ENCODE results near the gene ZNF564. TPM values are rescaled to one million over a fixed set of nuclear protein-coding genes. Genes with fewer than 3 reads are reported as not detected.

ZNF564 gene
- total and polyA plus RNA-seq, 2 donors (not counting 3 experiments of a cell fraction or from before 2014, with no cell fraction given): 1.5 to 6.5 TPM

- no peak overlapping the region for H2AFZ ChIP-seq (ENCODE audit: low read depth, low read length)
- ChIA-PET POLR2A (no interaction called here), CTCF (no interaction called here)
- no peak overlapping the region for H3K4me2 ChIP-seq (ENCODE audit: insufficient read depth, low read length)
- H3K79me2 ChIP-seq (ENCODE audit: control insufficient read depth, insufficient read depth, low read length): no peaks in the 10 kb centered on the region
- no peaks in the 10 kb centered on the region for H3K4me1 ChIP-seq (ENCODE audit: control insufficient read depth, extremely low read depth, insufficient read depth, low read length)
- H3K27ac ChIP-seq (ENCODE audit: insufficient read depth, low read depth, low read length): no peak overlapping the region
- H3K4me3 ChIP-seq (replicated peaks in 1 of 3; ENCODE audit: insufficient read depth in 1 of 3, low read depth in 1 of 3, low read length in 3 of 3): no peak overlapping the region
- no peak for FAIRE-seq
- no peak overlapping the region for H3K9ac ChIP-seq (replicated peaks; ENCODE audit: extremely low read depth, insufficient read depth, low read length)
- no peaks in the 10 kb centered on the region for H3K36me3 ChIP-seq (ENCODE audit: control insufficient read depth in 2 of 2, extremely low read depth in 1 of 2, insufficient read depth in 2 of 2, low read length in 2 of 2)
- no peaks in the 10 kb centered on the region for H4K20me1 ChIP-seq (replicated peaks; ENCODE audit: control insufficient read depth, extremely low read depth, insufficient read depth, low read length)
- BruUV-seq (replicated peaks): no TSS peak
- intact Hi-C loops (cut with micrococcal nuclease) (no loop called here), dilution Hi-C loops (cut with MboI; ENCODE audit: extremely low pct_ligation_motif_present, low sequenced_read_pairs) (no loop called here)
- no peaks in the 10 kb centered on the region for H3K9me3 ChIP-seq (replicated peaks; ENCODE audit: control insufficient read depth, insufficient read depth, low read length)
- TF ChIP-seq CTCF (IDR thresholded peaks at IDR 0.05; ENCODE audit: extremely low read depth in 1 of 2, insufficient read depth in 1 of 2, low read depth in 1 of 2, low read length in 2 of 2): no peak
- TF ChIP-seq GATA2 (IDR thresholded peaks at IDR 0.05; ENCODE audit: insufficient read depth, insufficient read length, low read depth, low read length): no peak
- TF ChIP-seq FOS (IDR thresholded peaks at IDR 0.05; ENCODE audit: borderline replicate concordance, insufficient read depth, low read length): no peak
- TF ChIP-seq MYC (IDR thresholded peaks at IDR 0.05; ENCODE audit: low read depth, low read length): no peak
- TF ChIP-seq JUN (IDR thresholded peaks at IDR 0.05; ENCODE audit: borderline replicate concordance, insufficient read depth, insufficient read length, low read depth): no peak
- TF ChIP-seq POLR2A (IDR thresholded peaks at IDR 0.05; ENCODE audit: low read depth, low read length): no peak
- no peak for TF ChIP-seq MAX (IDR thresholded peaks at IDR 0.05; ENCODE audit: insufficient read depth, insufficient read length)
- TF ChIP-seq POLR2AphosphoS5 (IDR thresholded peaks at IDR 0.05; ENCODE audit: insufficient read depth, low read depth, low read length): no peak
- no peak for TF ChIP-seq EZH2 (IDR thresholded peaks at IDR 0.05; ENCODE audit: borderline replicate concordance, low read depth, low read length, severe bottlenecking)
- H3K9me1 ChIP-seq (replicated peaks; ENCODE audit: control insufficient read depth, extremely low read depth, insufficient read depth, low read length): no peaks in the 10 kb centered on the region
- DNase-seq (ENCODE audit: low read depth, low spot score): no peak
- H3K27me3 ChIP-seq (ENCODE audit: control insufficient read depth in 2 of 2, insufficient read depth in 2 of 2, low read length in 2 of 2): no peaks in the 10 kb centered on the region
Measured at GRCh38 chr19:12478234-12478941, 72.9 kb downstream of the ZNF564 start.

Small RNA genes within 50 kb of the gene (small RNA-seq; reads per million reads assigned to genes)
- gene MTCO1P27 (ENCODE audit: insufficient read depth, insufficient read length, low read depth, low replicate concordance) (not detected), gene PPIAP20 (ENCODE audit: insufficient read depth, insufficient read length, low read depth, low replicate concordance) (not detected)

Other genes starting within 250 kb of the ZNF564 start
- gene ZNF563, start 217.8 kb downstream of the ZNF564 start, total RNA-seq: 0.44 and 1.1 TPM in 2 replicates
- 0.16 and 0.35 TPM in 2 replicates for gene ZNF563, start 217.8 kb downstream of the ZNF564 start, polyA plus RNA-seq
- 0.39 and 0.93 TPM in 2 replicates for gene ZNF442, start 185.8 kb downstream of the ZNF564 start, total RNA-seq
- 0.11 and 0.21 TPM in 2 replicates for gene ZNF442, start 185.8 kb downstream of the ZNF564 start, polyA plus RNA-seq
- 2.7 and 3.0 TPM in 2 replicates for gene ZNF799, start 150.2 kb downstream of the ZNF564 start, total RNA-seq
- 0.64 and 1.0 TPM in 2 replicates for gene ZNF799, start 150.2 kb downstream of the ZNF564 start, polyA plus RNA-seq
- 3.2 and 3.4 TPM in 2 replicates for gene ZNF443, start 110.5 kb downstream of the ZNF564 start, total RNA-seq
- gene ZNF443, start 110.5 kb downstream of the ZNF564 start, polyA plus RNA-seq: 0.48 and 0.65 TPM in 2 replicates
- 1.4 and 1.8 TPM in 2 replicates for gene ZNF709, start 66.7 kb downstream of the ZNF564 start, total RNA-seq
- 0.65 and 1.0 TPM in 2 replicates for gene ZNF709, start 66.7 kb downstream of the ZNF564 start, polyA plus RNA-seq
- 5.7 and 6.3 TPM in 2 replicates for gene ZNF490, start 59.3 kb upstream of the ZNF564 start, total RNA-seq
- gene ZNF490, start 59.3 kb upstream of the ZNF564 start, polyA plus RNA-seq: 0.89 and 1.4 TPM in 2 replicates
- 19.9 and 21.8 TPM in 2 replicates for gene ZNF791, start 59.4 kb upstream of the ZNF564 start, total RNA-seq
- 6.4 and 8.3 TPM in 2 replicates for gene ZNF791, start 59.4 kb upstream of the ZNF564 start, polyA plus RNA-seq
- gene MAN2B1, start 115.3 kb upstream of the ZNF564 start, total RNA-seq: 73.0 and 76.8 TPM in 2 replicates
- gene MAN2B1, start 115.3 kb upstream of the ZNF564 start, polyA plus RNA-seq: 64.4 and 70.3 TPM in 2 replicates
- 10.9 and 11.8 TPM in 2 replicates for gene WDR83, start 115.3 kb upstream of the ZNF564 start, total RNA-seq
- 10.5 and 11.0 TPM in 2 replicates for gene WDR83, start 115.3 kb upstream of the ZNF564 start, polyA plus RNA-seq
- gene DHPS, start 130.4 kb upstream of the ZNF564 start, total RNA-seq: 68.4 and 77.4 TPM in 2 replicates
- gene DHPS, start 130.4 kb upstream of the ZNF564 start, polyA plus RNA-seq: 80.6 and 90.1 TPM in 2 replicates
- not detected in 2 replicates for gene GNG14, start 136.5 kb upstream of the ZNF564 start, total RNA-seq
- gene GNG14, start 136.5 kb upstream of the ZNF564 start, polyA plus RNA-seq: not detected in 2 replicates
- gene FBXW9, start 145.1 kb upstream of the ZNF564 start, total RNA-seq: 11.6 and 12.4 TPM in 2 replicates
- gene FBXW9, start 145.1 kb upstream of the ZNF564 start, polyA plus RNA-seq: 19.3 and 26.4 TPM in 2 replicates
- 84.6 and 94.5 TPM in 2 replicates for gene TNPO2, start 172.4 kb upstream of the ZNF564 start, total RNA-seq
- 98.8 and 104 TPM in 2 replicates for gene TNPO2, start 172.4 kb upstream of the ZNF564 start, polyA plus RNA-seq
- gene TRIR, start 183.2 kb upstream of the ZNF564 start, total RNA-seq: 208 and 213 TPM in 2 replicates
- 240 and 263 TPM in 2 replicates for gene TRIR, start 183.2 kb upstream of the ZNF564 start, polyA plus RNA-seq
- gene GET3, start 186.0 kb upstream of the ZNF564 start, total RNA-seq: 74.8 and 77.0 TPM in 2 replicates
- gene GET3, start 186.0 kb upstream of the ZNF564 start, polyA plus RNA-seq: 197 and 217 TPM in 2 replicates
- not detected in 2 replicates for gene BEST2, start 200.3 kb upstream of the ZNF564 start, total RNA-seq
- not detected in 2 replicates for gene BEST2, start 200.3 kb upstream of the ZNF564 start, polyA plus RNA-seq
- gene HOOK2, start 224.1 kb upstream of the ZNF564 start, total RNA-seq: 17.3 and 20.0 TPM in 2 replicates
- gene HOOK2, start 224.1 kb upstream of the ZNF564 start, polyA plus RNA-seq: 7.6 and 8.0 TPM in 2 replicates
- 22.8 and 31.6 TPM in 2 replicates for gene JUNB, start 240.0 kb upstream of the ZNF564 start, total RNA-seq
- gene JUNB, start 240.0 kb upstream of the ZNF564 start, polyA plus RNA-seq: 72.9 and 74.4 TPM in 2 replicates

All from endothelial cell of umbilical vein (primary cell).